RWPE2 (cell line): ENCODE measurements around the gene FIBCD1.

Experiments
- ATAC-seq: fragments of 200-7000 bp; cut with Tn5 transposase; 3 replicates; pipeline ENCODE4 v1.9.1; 2021; ENCODE audit warnings: low read depth
- DNase-seq: peaks from one replicate; pipeline ENCODE4 v3.0.0-alpha.2; 2020; ENCODE audit warnings: low spot score
- H3K27ac ChIP-seq: fragments of 450-650 bp; 2 replicates; pipeline ENCODE4 v1.5.1; 2017; ENCODE audit warnings: mild to moderate bottlenecking; ENCODE audit not compliant: poor library complexity, severe bottlenecking
- H3K27me3 ChIP-seq: fragments of 250-450 bp; sonication (Bioruptor Pico); 2 replicates; pipeline ENCODE4 v1.5.1; 2021; ENCODE audit warnings: mild to moderate bottlenecking, moderate library complexity; ENCODE audit not compliant: insufficient read depth, poor library complexity, severe bottlenecking
- H3K36me3 ChIP-seq: fragments of 250-450 bp; sonication (Bioruptor Pico); 2 replicates; pipeline ENCODE4 v1.5.1; 2020; ENCODE audit warnings: low read depth, mild to moderate bottlenecking, moderate library complexity
- H3K4me1 ChIP-seq: fragments of 250-450 bp; sonication (Bioruptor Pico); 2 replicates; pipeline ENCODE4 v1.5.1; 2021; ENCODE audit warnings: mild to moderate bottlenecking, moderate library complexity; ENCODE audit not compliant: insufficient read depth, poor library complexity, severe bottlenecking
- H3K4me3 ChIP-seq: fragments of 250-450 bp; sonication (Bioruptor Pico); 2 replicates; pipeline ENCODE4 v1.5.1; 2021; ENCODE audit warnings: mild to moderate bottlenecking, moderate library complexity; ENCODE audit not compliant: severe bottlenecking
- H3K9me3 ChIP-seq: fragments of 250-450 bp; sonication (Bioruptor Pico); 2 replicates; pipeline ENCODE4 v1.5.1; 2021; ENCODE audit warnings: mild to moderate bottlenecking, moderate library complexity; ENCODE audit not compliant: severe bottlenecking
- CTCF ChIP-seq: fragments of 450-650 bp; IDR thresholded peaks from one replicate; pipeline ENCODE4 v1.5.1; 2017; ENCODE audit warnings: mild to moderate bottlenecking, moderate library complexity; ENCODE audit not compliant: poor library complexity, severe bottlenecking

Gene FIBCD1

GRCh38 chr9:130949188-130950038, 10.4 kb upstream of the FIBCD1 start:
- Histone ChIP-seq H3K4me3 (no peak overlapping the region), H3K27me3 (no peaks in the 10 kb centered on the region), H3K4me1 (peaks cover 27% of the 10 kb centered on the region), H3K36me3 (no peaks in the 10 kb centered on the region), H3K27ac (no peak overlapping the region), H3K9me3 (peaks cover 20% of the 10 kb centered on the region)
- ATAC-seq (no peak), DNase-seq (no peak)
- TF ChIP-seq CTCF: no peak

- peak; percentile 55; the same call in 2 of the 3 replicates for ATAC-seq
- peaks cover 16% of the 10 kb centered on the region for H3K9me3 ChIP-seq
- H3K27me3 ChIP-seq: no peaks in the 10 kb centered on the region
- peaks cover 27% of the 10 kb centered on the region for H3K4me1 ChIP-seq
- H3K4me3 ChIP-seq: no peak overlapping the region
- DNase-seq: no peak
- TF ChIP-seq CTCF: no peak
- H3K36me3 ChIP-seq: no peaks in the 10 kb centered on the region
- peak overlapping the region; percentile 76 for H3K27ac ChIP-seq
Measured at GRCh38 chr9:130948266-130948665, 9.2 kb upstream of the FIBCD1 start.

- Histone ChIP-seq H3K27me3 (no peaks in the 10 kb centered on the region), H3K36me3 (no peaks in the 10 kb centered on the region), H3K4me3 (no peak overlapping the region), H3K4me1 (peaks cover 27% of the 10 kb centered on the region), H3K27ac (peak overlapping the region; percentile 76), H3K9me3 (peaks cover 14% of the 10 kb centered on the region)
- ATAC-seq (no peak), DNase-seq (no peak)
- TF ChIP-seq CTCF: no peak
Measured at GRCh38 chr9:130947618-130948140, 8.6 kb upstream of the FIBCD1 start.

GRCh38 chr9:130946766-130947617, 7.9 kb upstream of the FIBCD1 start:
- H3K27ac ChIP-seq: peak overlapping the region; percentile 76
- no peaks in the 10 kb centered on the region for H3K27me3 ChIP-seq
- peaks cover 14% of the 10 kb centered on the region for H3K9me3 ChIP-seq
- peak; percentile 89 for DNase-seq
- no peaks in the 10 kb centered on the region for H3K36me3 ChIP-seq
- H3K4me1 ChIP-seq: peaks cover 27% of the 10 kb centered on the region
- no peak for TF ChIP-seq CTCF
- ATAC-seq: peak; percentile 88
- peak overlapping the region; percentile 18 for H3K4me3 ChIP-seq
